CD4-positive, alpha-beta T cell treated with Interferon alpha-2 for 1 hour (primary cell): ENCODE results near the gene SORCS2.

ENCODE experiments used
- DNase-seq, 2 donors: peaks; one replicate each; pipeline ENCODE4 v3.0.0-alpha.2; 2020 to 2022

Gene SORCS2

DNA sequence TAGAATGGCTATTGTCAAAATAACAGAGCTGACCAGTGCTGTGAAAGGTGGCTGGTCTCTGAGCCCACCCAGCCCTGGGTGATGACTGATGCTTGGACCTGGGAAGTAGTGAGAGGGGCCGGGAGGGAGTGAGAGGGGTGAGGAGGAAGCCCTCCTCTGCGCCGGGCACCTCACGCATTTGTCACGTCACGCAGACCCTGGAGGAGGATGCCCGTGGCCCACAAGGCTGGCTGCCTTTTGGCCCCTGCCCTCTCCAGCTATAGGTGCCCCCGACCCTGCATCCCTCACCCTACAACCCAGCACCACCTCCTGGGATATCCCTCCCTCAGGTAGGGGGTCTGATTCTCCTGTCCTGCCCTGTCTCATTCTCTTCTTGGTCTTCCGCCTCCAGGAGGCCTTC lies 539.9 kb downstream of the SORCS2 start:
- DNase-seq: no peak

DNA sequence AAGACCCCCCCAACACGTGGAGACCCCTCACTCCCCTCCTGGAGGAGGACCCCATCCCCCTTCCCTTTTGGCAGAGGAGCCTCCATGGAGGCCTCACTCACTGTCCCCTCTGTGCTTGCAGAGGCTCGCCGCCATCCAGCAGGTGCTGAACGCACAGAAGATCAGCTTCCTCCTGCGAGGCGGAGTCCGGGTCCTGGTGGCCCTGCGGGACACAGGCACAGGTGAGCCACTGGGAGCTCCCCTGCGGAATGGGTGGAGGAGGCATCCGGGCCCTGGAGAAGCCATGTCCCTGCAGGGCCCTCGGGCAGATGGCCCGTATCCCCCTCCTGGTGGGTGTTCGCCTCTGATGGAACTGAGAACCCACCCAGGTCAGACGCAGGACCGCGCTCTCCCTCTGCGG lies 540.9 kb downstream of the SORCS2 start:
- no peak for DNase-seq

DNA sequence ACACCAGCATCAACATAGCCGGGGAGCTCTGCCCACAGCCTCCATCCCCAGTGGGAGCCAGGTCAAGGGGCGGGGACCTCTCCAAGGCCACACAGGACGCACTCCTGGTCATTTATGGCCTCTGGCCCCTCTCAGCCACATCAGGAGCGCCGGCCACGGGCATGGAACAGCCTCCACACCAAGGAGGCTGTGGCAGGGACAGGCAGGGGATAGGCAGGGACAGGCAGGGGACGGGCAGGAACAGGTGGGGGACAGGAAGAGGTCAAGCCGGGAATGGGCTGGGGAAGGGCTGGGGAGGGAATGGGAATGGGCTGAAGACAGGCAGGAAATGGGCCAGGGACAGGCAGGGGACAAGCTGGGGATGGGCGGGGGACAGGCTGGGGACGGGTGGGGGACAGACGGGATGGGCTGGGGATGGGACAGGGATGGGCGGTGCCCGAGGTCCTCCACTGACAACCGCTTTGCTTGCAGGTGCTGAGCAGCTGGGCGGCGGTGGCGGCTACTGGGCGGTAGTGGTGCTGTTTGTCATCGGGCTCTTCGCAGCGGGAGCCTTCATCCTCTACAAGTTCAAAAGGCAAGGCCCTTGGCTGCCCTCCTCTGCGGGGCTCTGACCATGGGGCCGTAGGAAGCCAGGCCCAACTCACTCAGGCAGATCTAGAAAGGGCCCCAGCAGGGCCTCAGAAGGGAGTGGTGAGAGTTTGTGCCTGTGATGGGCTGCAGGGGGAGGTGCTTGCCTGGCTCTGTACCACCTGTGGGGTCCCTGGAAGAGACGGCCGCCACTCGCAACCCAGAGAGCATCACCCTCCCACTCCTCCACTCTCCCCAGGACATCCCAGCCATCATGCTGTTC lies 541.7 kb downstream of the SORCS2 start:
- DNase-seq: no peak

DNA sequence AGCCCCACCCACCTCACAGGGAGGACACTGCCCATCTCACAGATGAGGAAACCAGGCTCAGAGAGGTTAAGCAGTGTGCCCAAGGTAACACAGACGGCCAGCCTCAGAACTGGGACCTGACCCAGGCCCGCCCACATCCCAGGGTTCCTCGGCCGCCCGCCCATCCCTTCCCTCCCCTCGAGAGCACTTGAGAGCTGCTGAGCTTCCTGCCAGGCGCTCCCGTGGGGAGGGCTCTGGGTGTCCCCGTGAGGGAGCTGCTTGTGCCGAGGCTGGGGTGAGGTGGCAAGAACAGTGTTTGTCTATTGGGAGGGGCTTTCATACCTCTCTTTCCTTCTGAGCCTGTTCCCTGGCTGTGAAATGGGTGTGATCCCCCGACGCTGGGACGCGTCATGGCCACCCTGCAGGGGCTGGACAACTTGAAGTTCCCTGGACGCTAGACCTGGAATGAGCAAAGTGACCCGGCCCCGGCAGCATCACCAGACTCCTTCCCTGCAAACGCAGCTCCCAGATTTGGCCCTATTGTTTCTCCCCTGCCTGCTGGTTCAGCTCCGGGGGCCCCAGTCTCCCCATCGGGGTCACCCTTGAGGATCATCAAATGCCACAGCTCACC lies 542.4 kb downstream of the SORCS2 start:
- DNase-seq: no peak

DNA sequence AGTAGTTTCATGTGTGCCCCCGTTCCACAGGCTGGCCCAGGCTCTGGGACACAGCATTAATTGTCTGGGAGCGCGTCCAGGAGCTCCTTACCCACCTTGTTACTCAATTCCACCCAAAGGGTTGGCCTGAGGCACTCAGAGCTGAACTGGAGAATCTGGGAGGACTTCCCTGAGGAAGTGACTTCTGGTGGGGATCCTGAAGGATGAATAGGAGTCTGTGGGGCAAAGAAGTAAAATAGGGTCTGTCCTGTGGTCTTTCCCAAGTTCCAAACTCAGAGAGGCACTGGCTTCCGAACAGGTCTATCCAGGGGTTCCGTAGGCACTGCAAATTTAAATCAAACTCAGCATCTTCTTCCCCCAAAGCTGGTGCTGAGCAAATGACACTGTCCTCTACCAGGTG lies 543.1 kb downstream of the SORCS2 start:
- no peak for DNase-seq

DNA sequence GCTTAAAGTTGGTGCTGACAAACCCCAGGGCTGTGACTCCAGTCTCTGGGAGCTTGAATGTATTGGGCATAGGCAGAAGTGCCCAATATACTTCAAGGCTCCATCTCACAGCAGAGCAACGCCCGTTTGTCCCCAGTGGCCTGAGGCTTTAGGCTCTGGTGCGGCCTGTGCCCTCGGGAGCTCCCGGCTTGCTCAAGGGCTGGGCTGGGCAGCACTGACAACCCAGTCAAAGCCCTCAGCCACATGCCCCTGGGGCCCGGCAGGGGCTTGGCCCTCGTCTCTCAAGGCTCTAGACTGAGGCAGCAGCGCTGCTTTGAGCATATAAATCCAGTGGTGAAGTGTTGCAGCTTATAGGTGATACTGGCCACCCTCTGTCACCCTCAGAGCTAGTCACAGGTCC lies 543.6 kb downstream of the SORCS2 start:
- DNase-seq: no peak

DNA sequence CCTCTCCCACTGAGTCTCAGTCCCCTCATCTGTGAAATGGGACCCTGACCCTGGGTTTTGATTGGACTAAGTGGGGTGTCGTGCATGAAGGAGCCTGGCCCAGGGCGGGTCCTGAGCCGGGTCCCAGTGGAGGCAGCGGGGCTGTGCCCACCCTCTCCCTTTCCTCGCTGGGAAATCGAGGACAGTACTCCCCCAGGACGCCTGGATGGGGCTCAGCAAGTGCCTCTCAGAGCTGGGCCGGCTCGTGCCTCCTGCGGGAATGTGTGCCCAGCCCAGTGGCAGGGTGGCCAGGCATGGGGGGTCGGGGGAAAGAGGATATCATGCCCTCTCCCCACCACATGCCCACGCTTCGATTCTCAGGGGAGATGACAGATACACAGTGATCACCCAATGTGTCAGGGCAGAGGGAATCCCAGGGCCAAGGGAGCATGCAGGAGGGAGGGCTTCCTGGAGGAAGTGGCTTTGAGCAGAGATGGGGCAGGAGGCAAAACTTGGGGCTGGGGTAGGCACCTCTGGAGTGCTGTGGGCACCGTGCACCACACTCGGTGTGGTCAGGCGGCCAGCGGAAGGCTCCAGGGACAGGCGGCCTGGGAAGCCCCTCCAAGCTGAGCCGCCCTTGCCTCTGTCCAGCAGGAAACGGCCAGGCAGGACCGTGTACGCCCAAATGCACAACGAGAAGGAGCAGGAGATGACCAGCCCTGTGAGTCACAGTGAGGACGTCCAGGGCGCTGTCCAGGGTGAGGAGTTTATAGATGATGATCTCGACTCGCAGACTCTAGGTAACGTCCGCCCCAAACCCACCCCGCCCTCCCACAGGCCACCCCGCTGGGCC lies 544.3 kb downstream of the SORCS2 start:
- no peak for DNase-seq

DNA sequence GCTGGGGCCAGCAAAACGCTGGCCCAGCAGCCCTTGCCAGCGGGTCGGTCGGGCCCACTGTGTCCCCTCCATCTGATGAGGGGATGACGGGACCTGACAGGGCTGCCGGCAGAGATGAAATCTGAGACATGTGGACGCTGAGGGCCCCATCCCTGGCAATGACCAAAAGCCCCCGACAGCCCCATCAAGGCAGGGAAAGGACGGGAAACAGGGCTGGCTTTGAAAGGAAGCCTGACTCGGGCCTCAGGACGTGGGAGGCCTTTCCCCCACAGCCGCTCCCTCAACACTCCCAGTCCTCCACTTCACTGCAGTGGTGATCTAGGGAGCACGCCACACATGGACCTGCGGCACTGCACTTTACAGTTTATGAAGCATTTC lies 544.9 kb downstream of the SORCS2 start:
- no peak for DNase-seq

DNA sequence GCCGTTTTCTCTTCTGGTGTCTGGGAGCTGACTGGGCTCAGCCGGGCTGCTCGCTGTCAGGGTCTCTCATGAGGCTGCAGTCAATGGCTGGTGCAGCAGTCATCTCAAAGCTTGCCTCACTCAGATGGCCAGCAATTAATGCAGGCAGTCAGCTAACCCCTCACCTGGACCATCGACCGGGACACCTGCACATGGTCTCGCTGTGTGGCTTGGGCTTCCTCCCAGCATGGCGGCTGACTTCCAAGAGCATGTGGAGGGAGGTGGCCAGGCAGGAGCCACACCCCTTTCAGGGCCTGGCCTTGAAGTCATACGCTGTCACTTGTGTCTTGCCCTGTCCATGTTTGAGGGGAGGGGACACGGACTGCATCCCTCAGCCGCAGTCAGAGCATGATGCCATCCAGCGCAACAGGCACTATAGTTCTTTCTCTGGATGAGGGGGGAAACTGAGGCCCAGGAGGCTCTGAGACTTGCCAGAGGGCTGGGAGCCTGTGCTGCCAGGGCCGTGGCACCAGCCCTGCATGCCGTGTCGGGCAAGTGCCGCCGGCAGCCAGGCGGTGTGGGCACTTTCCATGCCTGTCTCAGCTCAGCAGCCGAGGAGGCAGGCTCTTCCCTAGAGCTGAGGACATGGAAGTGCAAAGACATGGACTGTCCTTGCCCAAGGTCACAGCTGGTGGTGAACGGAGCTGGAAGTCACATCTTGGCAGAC lies 545.6 kb downstream of the SORCS2 start:
- no peak for DNase-seq

DNA sequence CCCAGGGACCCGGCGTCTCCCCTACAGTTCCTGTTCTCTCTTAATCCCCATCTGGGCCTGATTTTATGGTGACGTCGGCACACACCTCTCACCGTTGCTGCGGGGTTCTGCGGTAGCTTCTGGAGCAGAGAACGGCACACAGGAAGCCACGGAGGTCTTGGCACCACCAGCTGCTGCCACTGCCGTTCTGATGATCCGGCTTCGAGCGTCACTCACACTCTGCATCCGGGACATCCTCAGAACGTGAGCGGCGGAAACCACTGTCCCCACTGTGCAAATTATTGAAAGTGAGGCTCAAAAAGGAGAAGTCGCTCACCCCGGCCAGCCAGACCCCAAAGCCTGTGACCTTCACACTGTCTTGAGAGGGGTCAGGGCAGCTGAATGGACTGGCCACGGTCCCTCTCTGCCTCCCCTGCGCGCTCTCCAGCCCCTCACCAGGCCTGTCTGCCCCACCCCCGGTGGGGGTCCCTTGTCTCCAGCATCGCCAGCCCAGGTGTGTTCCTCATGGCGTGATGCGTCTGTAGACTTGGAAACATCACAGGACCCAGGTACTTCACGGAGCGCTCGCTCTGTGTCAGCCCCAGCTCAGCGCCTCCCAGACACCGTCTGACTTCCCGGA lies 546.2 kb downstream of the SORCS2 start:
- no peak for DNase-seq

DNA sequence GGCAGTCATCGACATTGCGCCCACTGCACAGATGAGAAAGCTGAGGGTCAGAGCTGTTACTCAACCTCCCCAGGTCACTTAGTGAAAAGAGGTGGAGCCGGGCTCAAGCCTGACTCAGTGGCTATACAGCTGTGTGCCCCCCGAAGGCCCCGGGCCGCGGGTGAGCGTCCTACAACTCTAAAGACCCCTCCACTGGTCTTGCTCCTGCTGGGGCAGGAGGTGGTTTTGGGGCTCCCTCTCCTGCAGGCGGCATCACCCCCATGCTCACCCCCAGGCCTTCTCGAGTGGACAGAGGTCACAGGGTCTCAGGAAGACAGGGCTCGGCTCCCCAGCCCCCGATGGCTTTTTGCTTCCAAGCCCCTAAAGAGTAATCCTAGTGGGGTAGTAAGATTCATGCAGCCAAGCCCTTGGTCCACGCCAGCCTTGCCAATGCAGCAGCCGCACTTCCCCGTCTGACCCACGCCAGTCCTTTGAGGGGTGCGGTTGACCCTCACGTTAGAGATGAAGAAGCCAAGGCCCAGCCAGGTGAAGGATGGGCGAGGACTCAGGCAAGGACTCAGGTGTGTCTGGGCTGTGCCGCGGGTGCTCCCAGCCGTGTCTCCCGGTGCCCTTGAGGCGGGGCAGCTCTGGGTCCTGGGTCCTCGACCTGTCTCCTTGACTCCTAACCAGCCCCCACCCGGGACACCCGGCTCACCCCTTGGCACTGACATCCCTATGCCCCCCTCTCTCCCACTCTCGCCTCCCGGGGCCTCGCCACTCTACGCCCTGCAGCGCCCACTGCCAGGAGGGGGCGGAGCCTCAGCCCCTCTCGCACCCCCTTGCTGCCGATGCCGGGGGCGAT lies 547.0 kb downstream of the SORCS2 start:
- no peak for DNase-seq

DNA sequence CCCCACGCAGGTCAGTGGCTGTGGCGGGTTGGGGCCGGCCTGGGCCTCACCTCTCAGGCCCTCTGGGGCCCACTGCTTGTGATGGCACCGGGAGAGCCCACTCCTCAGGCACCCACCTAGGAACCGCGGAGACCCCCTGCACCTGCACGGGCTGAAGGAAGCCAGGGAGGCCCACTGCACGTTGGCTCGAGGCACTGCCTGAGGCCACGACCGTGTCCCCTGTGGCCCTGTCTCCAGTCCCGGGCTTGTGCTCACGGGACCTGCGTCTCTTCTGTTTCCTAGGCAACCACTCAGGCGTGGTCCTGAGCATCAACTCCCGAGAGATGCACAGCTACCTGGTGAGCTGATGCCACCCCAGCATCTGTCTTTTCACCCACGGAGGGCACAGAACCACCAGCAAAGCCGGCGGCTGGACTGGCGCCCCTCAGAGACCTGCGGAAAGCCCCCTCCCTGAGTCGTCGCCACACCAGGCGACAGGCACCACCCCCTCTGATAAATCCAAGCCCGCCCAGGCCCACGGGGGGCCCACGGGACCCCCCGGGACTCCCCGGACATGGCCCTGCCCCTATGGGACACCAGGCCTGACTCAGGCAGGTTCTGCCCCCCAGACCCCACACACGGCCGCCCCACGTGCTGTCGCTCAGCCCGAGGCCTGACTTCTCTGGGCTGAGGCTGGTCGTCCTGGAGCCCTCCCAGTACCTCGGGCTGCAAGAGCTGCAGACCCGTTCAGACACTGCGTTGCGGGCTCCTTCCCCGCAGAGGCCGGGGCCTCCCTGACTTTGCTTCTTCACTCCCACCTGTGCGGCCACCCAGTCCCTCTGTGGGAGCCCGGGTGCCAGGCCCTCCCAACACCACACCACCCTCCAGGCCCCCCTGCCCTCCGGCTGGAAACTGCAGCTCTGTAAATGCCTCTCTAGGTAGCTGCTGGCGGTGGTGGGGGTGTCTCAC lies 547.9 kb downstream of the SORCS2 start:
- no peak for DNase-seq

DNA sequence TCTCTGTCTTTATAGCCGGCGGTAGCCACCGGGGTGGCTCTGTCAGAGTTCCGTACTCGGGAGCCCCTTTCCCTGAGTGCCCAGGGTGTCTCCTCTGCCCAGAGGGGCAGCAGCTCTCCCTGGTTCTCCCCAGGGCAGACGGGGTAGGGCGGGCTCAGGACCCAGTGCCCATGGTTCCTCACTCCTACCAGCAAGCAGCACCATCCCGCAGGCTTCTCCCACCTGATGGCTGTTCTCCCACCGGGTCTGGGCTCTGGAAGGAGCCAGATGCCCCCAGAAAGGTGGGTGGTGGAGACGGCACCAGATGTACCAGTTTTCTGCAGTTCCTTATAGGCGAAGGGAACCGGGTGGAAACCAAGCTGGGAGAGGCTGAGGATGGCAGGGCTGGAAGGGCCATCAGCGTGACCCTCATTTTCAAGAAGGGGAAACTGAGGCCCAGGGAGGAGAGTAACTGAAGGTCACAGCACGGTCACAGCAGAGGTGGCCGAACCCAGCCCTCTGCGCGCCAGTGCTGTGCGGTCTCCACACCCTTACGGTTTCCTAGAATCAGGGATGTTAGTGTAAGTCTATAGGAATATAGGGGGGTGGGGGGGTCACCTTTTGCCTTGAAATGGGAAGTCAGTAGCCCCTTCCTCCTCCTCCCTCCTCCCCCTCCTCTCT lies 548.7 kb downstream of the SORCS2 start:
- no peak for DNase-seq

DNA sequence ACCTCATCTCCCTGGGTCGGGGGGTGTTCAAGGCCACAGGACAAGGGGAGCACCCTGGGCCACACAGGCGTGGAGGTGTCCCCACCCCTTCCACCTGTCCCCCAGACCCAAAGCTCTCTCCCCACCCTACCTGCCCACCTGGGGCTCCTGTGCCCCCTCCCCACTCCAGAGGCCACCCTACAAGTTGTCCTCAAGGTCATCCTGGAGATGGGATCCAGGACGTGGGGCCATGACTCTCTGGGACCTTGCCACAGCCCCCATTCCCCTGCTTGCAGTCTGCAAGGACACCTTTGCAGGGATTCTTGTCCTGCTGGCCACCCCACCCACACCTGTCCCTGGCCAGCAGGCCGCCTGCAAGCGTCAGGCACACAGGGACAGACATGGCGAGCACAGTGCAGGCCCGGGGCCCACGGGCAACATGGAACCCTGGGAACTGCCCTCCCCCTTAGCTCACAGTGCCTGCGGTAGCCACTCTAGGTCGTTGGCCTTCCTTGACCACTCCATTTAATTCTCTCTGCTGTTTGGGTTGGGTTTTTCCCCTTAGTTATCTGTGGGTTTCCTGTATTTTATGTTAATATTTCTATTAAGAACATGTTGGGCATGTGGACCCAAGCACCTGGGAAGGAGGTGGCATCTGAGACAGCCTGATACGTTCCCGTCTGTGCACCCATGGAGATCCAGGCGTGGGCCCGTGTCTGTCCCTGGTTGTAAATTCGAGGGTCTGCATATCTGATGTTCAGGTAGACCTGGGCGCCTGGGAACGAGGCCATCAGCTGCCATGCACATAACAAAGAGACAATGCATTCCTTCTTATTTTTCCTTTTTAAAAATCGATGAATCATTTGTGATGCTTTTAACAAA lies 549.8 kb downstream of the SORCS2 start:
- no peak for DNase-seq

DNA sequence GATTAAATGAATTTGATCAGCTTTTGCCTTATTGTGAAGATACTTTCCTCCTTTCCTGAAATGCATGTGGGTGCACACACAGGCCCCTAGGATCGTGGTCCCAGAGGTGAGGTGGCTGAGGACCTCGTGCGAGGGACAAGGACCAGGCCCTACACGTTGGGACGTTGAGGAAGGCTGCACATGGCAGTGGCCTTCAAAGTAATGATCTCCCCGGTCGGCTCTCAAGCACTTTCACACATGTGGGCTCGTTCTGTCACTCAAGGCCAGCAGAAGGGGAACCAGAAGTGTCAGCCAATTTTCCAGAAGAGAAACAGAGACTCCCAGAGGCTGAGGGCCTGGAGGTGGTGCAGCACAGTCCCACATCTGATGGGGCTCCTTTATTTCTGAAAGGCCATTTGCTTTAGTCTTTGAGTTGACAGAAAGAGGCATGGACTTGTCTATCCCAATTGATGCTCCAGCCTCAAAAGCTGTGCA lies 550.5 kb downstream of the SORCS2 start:
- no peak for DNase-seq

DNA sequence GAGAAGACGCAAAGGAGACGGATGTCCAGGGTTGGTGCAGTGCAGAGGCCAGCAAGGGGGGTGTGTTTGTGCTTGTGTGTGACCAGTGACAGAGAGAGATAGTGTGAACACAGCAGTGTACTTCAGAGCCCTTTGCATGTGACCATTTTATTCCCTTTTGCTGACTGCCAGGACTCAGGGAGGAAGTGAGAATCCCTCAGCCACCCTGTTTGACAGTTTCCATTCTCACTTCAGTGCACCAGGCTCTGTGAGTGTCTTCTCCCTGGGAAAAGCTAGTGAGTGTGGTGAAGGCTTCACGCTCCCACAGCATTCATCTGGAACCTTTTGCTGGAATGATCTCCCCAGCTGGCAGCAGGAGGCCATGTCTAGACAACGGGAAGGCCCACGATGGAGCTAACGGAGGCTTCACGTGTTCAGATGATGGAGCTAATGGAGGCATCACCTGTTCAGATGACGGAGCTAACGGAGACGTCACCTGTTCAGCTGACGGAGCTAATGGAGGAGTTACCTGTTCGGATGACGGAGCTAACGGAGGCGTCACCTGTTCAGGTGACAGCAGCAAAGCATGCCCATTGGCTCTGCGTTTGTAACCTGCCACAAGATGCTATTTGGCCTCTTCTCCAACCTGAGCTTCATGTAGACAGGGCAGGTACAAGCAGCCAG lies 551.9 kb downstream of the SORCS2 start:
- no peak for DNase-seq

DNA sequence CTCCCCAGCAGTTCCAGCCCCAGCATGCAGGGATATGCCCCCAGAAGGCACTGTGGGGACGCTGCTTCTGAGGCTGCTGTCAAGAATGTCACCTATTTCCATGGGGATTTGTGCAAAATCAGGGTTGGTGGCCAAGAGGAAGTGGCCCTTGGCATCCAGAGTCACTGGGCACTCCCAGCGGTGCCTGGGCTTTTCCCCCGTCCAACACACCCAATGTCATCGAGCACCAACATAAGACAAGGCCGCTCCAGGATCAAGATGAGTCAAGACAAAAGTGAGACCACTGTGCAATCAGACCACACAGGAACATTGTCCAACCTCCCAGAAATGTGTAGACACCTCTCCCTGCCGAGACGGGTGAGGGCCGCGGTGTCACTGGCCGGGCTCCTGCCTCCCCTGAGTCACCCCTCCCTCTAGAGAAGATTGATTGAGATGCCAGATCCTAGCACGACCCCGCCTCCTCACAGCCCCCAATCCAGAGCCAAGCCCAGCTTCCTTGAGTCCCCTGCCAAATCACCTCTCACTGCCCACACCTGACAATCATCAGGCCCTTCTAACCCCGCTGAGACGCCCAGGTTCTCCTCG lies 553.1 kb downstream of the SORCS2 start:
- no peak for DNase-seq
